ENCODE measurements around the gene RALGPS2. TPM values are rescaled to one million over a fixed set of nuclear protein-coding genes. Genes with fewer than 3 reads are reported as not detected.

RALGPS2 gene
- total RNA-seq, 1 donor, result 38.0 TPM

DNA sequence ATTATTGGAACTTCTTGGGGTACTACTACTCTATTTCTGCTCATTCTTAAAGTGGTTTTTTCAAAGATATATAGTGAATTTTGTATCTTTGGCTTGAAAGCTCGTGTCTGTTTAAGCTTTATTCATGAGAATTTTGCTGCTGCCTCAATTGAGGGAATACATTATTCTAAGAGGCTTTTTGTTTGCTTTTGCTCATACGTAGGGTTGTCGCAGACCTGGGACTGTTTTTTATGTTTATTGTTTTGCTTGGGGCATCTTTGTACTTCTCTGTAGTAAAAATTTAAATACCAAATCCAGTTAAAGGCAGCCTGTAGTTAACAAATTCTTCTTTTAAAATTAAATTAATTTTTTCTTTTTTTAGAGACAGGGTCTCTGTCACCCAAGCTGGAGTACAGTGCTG, 83.5 kb downstream of the RALGPS2 start:
- H3K4me3 ChIP-seq (ENCODE audit: low read depth, low read length), result no peak overlapping the region
- DNase-seq (ENCODE audit: low read depth), result no peak
- TF ChIP-seq, protein P1, sequence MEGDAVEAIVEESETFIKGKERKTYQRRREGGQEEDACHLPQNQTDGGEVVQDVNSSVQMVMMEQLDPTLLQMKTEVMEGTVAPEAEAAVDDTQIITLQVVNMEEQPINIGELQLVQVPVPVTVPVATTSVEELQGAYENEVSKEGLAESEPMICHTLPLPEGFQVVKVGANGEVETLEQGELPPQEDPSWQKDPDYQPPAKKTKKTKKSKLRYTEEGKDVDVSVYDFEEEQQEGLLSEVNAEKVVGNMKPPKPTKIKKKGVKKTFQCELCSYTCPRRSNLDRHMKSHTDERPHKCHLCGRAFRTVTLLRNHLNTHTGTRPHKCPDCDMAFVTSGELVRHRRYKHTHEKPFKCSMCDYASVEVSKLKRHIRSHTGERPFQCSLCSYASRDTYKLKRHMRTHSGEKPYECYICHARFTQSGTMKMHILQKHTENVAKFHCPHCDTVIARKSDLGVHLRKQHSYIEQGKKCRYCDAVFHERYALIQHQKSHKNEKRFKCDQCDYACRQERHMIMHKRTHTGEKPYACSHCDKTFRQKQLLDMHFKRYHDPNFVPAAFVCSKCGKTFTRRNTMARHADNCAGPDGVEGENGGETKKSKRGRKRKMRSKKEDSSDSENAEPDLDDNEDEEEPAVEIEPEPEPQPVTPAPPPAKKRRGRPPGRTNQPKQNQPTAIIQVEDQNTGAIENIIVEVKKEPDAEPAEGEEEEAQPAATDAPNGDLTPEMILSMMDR (IDR thresholded peaks at IDR 0.05; ENCODE audit: insufficient read depth, low read depth, low read length), result no peak

DNA sequence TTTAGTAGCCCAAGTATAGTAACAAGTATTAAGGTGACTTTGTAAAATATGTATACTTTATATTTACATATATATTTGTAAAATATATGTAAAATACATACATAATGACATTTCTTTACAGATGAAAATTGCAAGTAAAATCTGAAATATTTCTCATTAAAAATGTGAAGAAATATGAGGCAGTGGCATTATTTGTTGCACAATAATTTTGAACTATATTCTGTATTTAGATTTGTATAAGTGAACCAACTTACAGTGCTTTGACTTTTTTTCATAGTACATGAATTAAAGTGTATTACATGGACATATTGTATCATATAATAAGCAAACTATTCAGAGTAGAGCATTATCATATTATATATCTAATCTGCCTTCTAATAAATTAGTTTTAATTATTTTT, 85.5 kb downstream of the RALGPS2 start:
- no peak for DNase-seq (ENCODE audit: low read depth)
- TF ChIP-seq, protein P1 (IDR thresholded peaks at IDR 0.05; ENCODE audit: insufficient read depth, low read depth, low read length), result no peak
- no peak overlapping the region for H3K4me3 ChIP-seq (ENCODE audit: low read depth, low read length)

DNA sequence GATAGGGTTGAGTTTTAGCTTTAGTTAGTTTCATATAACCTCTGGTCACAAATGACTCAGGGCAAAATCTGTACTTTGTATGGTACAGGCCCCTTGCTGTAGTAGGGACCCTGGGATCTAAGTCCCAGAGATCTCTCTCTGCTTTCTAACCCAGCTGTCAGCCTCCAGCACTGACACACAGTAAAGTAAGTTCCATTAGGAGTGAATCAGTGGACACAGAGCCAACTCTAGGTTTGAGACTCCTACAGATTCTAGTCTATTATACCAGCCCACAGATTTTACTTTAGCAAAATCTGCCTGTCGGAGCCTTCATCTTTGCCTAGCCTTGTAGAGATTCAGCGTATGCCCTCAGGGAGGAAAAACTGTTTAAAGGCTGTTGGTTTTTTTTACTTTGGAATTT, 93.4 kb downstream of the RALGPS2 start:
- DNase-seq (ENCODE audit: low read depth), result peak; percentile 16
- TF ChIP-seq, protein P1 (IDR thresholded peaks at IDR 0.05; ENCODE audit: insufficient read depth, low read depth, low read length), result no peak
- H3K4me3 ChIP-seq (ENCODE audit: low read depth, low read length), result no peak overlapping the region

DNA sequence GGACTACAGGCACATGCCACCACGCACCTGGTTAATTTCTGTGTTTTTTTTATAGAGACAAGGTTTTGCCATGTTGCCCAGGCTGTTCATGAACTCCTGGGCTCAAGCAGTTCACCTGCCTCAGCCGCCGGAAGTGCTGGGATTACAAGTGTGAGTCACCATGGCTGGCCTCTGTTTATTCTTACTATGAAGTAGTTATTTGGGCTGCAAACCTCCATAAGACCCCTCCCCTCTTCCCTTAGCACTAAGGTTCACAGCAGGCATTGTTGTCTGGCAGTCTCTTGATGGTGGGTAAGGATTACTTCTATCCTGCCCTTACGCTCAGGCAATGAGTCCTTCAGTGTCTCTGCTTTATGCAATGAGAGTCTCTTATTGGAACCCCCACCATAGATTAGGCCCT, 94.1 kb downstream of the RALGPS2 start:
- DNase-seq (ENCODE audit: low read depth), result peak; percentile 3
- TF ChIP-seq, protein P1 (IDR thresholded peaks at IDR 0.05; ENCODE audit: insufficient read depth, low read depth, low read length), result no peak
- H3K4me3 ChIP-seq (ENCODE audit: low read depth, low read length), result no peak overlapping the region

DNA sequence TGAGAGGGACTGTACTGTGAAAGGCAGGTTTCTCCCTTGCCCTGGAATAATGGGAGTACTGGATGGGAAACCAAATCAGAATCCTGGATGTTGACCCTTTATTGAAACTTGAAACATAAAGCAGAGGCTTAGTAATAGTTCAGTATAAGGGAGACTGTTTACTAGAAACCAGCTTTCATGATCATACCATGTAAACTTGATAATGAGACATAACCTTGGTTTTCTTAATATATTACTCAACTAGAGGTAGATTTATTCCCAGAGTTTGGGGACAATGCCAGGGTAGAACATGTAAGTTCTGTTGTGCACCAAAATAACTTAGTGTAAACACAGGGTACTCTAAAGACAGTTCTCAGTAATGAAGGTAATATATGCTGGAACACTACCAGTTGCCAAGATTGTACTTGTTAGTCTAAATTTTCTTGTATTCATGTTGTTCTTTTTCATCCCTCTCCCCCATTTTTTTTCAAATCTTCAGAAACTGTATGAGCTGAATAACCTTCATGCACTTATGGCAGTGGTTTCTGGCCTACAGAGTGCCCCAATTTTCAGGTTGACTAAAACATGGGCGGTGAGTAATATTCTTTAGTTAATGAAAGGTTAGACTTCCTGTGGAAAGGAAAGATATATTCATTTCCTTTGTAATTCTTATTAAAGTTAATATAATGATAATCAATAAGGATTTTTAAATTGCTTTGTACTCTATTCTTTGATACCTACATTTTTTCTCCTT, 96.3 kb downstream of the RALGPS2 start:
- no peak for DNase-seq (ENCODE audit: low read depth)
- no peak overlapping the region for H3K4me3 ChIP-seq (ENCODE audit: low read depth, low read length)
- TF ChIP-seq, protein P1 (IDR thresholded peaks at IDR 0.05; ENCODE audit: insufficient read depth, low read depth, low read length), result no peak

DNA sequence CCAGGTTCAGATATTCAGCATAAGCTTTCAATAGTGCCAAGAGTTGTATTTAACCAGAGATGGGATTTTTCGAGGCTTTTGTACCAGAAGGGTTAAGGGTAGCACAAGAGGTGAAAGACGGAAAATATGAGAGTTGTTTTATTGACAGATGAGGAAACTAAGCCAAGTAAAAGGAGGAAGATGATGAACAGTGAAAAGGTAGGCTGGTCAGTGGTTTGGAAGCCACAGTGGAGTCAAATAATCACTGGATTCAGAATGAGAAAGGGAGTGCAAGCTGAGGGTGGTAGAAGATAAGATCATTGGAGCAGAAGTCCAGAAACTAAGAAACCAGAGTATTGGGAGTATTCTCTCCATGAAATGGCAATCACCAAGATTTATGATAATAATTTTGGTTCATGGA, 100.1 kb downstream of the RALGPS2 start:
- no peak overlapping the region for H3K4me3 ChIP-seq (ENCODE audit: low read depth, low read length)
- no peak for DNase-seq (ENCODE audit: low read depth)
- TF ChIP-seq, protein P1 (IDR thresholded peaks at IDR 0.05; ENCODE audit: insufficient read depth, low read depth, low read length), result no peak

DNA sequence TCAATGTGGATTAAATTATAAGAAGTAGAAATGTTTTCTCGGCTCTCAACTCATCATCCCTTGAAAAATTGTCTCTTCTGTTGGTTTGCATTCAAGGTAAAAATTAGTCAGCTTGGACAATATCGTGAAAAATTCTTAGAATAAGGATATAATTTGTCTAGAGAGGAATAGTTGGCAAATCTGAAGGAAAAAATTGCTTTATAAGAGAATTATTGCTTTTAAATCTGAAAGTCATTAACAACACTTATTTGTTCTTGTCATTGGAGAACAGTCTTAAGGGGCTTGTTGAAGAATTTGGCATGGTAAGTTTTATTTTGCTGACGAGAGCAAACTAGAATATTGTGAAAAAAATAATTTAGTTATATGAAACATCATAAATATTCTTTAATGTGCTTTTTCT, 119.4 kb downstream of the RALGPS2 start:
- no peak overlapping the region for H3K4me3 ChIP-seq (ENCODE audit: low read depth, low read length)
- no peak for DNase-seq (ENCODE audit: low read depth)
- TF ChIP-seq, protein P1 (IDR thresholded peaks at IDR 0.05; ENCODE audit: insufficient read depth, low read depth, low read length), result no peak
